ENCODE results near the gene CPOX.

CPOX gene

DNA sequence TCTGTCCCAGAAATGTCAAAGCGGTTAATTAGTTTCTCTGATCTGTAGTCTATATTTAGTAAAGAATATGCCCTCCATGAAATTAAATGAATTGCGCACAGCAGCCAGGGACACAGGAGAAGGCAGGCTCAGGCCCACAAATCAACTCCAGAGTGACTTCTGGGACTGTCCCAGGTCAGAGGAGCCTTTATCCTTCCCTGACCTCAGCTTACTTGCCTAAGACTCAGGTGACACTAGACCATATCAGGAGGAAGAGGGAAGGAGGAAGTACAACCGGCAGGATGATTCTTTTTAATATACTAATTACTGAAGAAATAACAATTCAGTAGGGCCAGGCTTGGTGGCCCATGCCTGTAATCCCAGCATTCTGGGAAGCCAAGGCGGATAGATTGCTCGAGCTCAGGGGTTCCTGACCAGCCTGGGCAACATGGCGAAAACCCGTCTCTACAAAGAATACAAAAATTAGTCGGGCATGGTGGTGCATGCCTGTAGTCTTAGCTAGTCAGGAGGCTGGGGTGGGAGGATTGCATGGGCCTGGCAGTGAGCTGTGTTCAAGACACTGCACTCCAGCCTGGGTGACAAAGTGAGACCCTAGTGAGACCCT is 63.5 kb downstream of the CPOX start:
- no peak for TF ChIP-seq SUZ12 (IDR thresholded peaks at IDR 0.05)
- TF ChIP-seq SP1 (IDR thresholded peaks at IDR 0.05): no peak
- no peak for TF ChIP-seq ZNF384 (IDR thresholded peaks at IDR 0.05)
- no peak for TF ChIP-seq BHLHE40 (IDR thresholded peaks at IDR 0.05; ENCODE audit: borderline replicate concordance)
- no peak for TF ChIP-seq FOXM1 (IDR thresholded peaks at IDR 0.05; ENCODE audit: borderline replicate concordance)
- no peak for DNase-seq (ENCODE audit: extremely low spot score)
- ChIA-PET POLR2A (no interaction called here), CTCF (no interaction called here)
